HG03095 (cell line): ENCODE data around the gene INO80D.
"Not testable (repeated sequence)": the region's sequence is repeated elsewhere in the genome, so short reads cannot be mapped to it uniquely, and the experiment has no call there.

Experiments
- ATAC-seq: cut with Tn5 transposase; IDR thresholded peaks from one replicate; pipeline ENCODE4 v1.9.1; 2021; ENCODE audit warnings: moderate library complexity; ENCODE audit not compliant: unreplicated experiment

Gene INO80D

DNA sequence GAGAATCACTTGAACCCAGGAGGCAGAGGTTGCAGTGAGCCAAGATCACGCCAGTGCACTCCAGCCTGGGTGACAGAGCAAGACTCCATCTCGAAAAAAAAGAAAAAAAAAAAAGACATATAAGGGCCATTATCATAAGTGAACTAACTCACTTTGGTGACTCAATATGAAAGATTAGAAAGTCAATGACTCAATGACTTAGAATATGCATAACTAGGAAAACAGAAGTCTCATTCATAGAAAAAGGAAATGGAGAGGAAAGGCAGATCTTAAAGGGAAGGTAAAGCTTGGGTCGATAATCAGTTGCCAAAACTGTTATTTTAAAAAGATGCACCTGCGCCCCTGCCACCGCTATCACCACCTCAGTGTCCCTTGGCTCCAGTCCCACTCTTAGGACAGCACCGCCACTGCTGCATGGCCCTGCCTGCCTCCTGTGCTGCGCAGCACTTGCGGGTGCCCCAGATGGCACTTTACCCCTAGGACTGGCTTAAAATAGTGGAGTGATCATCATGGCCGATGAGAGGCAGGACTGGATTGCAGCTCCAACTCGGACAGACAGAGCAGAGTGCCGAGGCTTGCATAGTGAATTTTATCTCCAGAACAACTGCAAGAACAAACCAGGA, 54.7 kb downstream of the INO80D start:
- no peak for ATAC-seq

GRCh38 chr2:206028101-206028500, 57.9 kb downstream of the INO80D start:
- ATAC-seq, result no peak

GRCh38 chr2:206023183-206023582, 62.8 kb downstream of the INO80D start:
- ATAC-seq, result no peak

DNA sequence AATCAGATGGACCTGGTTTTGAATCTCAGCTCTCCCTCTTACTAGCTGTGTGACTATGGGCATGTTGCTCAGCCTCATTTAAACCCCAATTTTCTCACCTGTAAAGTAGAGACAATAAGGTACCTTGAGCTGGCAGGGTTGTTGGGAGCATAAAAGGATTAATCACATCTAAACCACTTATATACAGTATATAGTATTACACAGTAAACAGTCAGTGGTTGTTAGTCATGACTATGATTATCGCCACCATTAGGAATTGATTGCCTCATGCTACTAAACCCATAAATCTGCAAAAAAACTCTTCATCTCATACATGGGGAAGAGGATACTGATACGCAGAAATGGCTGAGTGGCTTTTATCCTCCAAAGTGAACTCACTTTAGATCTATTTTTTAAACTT, 65.8 kb downstream of the INO80D start:
- no peak for ATAC-seq

DNA sequence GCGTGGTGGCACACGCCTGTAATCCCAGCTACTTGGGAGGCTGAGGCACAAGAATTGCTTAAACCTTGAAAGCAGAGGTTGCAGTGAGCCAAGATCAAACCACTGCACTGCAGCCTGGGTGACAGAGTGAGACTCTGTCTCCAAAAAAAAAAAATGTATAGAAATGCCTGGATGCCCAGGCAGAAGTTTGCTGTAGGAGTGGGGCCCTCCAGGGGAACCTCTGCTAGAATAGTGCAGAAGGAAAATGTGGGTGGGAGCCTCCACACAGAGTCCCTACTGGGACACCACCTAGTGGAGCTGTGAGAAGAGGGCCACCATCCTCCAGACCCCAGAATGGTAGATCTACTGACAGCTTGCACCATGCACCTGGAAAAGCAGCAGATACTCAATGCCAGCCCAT, 70.2 kb downstream of the INO80D start:
- ATAC-seq, result not testable (repeated sequence)

GRCh38 chr2:206011795-206012194, 74.2 kb downstream of the INO80D start:
- ATAC-seq, result no peak

- no peak for ATAC-seq
These were observed 74.9 kb downstream of the INO80D start for GRCh38 chr2:206011018-206011614.

DNA sequence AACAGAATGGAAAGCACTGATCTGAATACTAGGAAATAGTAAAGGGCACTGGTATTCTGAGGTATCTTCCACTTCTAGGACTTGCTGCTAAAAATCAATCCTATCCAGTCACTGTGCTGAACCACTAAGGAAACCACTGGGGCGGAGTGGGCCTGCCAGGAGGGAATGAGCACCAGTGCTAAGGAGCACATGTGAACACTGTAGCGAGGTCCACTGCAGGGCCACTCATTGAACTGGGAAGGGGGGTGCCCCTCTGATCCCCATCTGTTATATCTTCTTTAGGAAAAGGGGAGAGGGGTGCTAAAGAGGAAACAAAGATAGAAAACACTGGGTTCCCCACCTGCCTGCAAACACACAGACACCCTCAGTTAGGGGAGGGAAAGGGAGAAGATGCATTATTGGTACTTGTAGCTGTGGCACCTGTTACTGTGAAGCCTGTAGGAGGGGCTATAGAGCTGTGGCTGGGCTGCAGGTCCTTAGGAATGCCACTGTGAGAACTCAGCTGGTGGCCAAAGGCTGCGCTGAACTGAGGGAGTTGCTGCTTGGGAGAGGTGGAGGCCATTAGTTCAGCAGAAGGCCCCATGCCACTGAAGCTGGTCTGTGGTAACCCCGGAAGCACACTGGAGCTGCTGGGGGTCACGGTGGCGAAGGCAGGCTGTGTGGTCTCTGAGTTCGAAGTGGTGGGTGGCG, 81.8 kb downstream of the INO80D start:
- ATAC-seq, result no peak

GRCh38 chr2:206002440-206002839, 83.5 kb downstream of the INO80D start:
- no peak for ATAC-seq

DNA sequence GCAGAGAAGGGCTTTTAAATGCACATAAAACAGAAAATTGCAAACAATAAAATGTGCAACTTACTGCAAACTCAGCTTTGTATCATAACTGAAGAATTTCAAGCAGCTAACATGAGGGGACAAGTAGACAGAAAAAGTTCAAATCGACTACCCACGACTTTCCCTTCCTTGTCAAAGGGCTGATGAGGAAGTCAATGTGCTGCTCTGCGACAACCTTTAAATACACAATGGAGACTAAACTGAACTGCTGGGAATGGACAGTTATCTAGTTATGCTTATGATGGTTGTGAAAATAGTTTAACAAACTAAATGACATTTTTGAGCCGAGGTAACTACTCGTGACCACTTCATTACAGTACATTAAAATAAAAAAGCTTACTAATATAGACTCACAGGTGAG, 84.1 kb downstream of the INO80D start:
- ATAC-seq, result no peak

DNA sequence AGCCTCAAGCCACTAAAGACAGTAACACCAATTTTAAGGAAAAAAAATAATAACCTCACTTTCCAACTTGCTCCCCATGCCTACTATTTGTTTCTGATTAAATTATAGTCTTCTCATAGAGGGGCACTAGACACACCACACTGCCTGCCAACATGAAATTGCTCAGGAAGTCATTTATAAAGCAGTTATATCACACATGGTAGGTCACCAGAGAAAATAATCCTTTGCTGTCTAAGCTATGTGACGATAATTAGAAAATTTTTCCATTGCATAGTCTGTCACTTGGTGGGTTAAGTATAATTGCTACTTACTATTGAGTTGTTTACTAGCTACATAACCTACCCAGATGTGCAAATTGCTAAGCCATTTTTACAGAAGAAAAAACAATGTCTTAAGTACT, 85.2 kb downstream of the INO80D start:
- ATAC-seq, result no peak

DNA sequence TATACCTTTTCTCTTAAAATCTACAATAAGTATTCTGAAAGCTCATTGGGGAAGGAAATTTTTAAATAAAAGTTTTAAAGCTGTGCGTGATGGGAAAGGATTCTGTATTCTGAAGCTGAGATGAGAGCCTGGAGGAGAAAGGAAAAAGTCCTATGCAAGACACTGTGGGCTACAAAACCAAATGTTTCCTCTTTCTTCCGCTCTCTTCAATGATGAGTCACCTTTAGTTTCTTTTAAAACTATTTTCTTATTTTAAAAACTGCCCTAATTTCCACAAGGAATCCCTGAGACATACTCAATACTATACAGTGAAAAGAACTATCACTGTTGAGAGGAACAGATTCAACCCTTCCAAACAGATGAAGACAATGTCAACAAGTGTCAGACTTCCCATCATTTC, 87.4 kb downstream of the INO80D start:
- ATAC-seq, result no peak

DNA sequence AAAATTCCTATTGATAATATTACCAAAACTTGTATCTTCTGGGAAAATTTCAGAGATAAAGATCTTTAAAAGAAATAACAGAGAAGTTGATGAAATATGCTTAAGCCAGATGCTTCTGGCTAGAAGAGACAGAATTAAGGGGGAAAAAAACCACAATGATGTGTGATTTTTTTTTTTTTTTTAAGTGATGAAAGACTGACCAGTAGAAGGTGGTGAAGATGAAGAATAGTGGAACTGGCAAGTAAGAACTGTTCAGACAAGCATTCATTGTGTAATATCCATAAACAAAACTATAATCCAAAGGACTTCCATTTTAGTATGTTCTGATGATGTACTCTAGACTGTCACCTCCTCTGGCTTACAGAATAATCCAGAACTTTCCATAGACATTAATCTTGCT, 89.8 kb downstream of the INO80D start:
- ATAC-seq, result no peak

DNA sequence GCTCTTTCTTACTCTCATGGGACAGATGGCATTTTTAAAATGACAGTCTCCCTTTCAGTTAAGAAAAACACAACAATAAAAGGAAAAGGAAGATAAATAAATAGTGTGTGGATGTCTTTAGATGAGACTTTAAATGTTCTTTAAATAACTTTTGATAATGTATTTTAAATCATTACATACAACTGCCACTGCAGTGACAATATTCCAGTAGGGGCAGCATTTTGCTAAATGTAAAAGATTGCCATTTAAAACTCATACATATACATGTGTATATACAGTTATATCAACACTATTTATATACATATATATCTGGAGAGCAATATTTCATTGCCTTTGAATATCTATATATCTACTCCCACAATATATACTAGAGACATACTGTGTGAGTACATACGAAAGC, 90.7 kb downstream of the INO80D start:
- ATAC-seq, result no peak

GRCh38 chr2:205994344-205994743, 91.6 kb downstream of the INO80D start:
- no peak for ATAC-seq

GRCh38 chr2:205990104-205990503, 95.9 kb downstream of the INO80D start:
- no peak for ATAC-seq

DNA sequence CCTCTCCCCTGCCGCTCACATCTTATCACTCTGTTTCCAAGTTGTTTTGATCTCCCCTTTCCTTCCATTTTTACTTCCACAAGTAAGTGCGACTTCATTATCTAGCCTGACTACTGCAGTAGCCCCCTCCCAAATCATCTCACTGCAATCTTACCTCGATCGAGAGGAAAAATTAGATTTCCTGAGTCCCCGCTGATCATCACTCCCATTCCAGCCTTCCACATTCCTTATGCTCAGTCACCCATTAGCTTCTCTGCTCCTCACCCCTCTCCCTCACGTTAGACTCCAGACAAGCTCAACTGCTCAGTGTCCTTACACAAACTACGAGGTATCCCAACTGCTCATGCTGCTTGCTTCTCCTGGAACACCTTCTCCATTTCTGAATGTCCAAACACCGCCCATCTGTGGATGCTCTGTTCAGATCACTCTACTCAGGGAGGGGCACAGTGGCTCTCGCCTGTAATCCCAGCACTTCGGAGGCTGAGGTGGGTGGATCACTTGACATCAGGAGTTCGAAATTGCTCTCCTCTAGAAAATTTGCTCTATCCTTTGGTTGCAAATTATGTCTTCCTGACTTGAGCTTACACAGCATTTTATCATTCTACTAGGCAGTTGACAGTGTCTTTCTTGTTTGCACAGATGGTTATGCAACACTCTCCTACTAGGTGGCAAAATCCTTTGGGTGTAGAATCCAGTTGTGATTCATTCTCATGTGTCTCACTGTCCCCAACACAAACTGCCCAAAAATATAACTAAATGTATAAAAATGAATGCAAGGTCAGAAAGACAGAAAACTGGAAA, 96.5 kb downstream of the INO80D start:
- no peak for ATAC-seq

GRCh38 chr2:205988681-205989080, 97.3 kb downstream of the INO80D start:
- not testable (repeated sequence) for ATAC-seq

DNA sequence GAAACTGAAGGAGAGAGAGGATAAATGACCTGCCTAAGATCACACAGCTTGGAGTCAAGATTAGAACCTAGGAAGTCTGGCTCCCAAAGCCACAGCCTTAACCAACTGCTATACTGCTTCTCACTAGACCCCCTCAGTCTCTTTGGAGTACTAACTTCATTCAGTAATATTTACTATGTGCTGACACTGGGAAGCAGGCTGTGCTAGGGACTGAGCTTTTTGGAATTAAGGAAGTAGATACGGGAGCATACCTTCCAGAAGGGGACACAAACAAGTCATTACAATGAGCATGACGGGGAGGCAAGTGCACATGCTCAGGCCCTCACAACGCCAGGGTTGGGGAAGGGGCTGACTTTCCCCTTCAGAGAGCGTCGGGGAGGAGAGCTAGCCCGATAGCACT, 97.7 kb downstream of the INO80D start:
- no peak for ATAC-seq

DNA sequence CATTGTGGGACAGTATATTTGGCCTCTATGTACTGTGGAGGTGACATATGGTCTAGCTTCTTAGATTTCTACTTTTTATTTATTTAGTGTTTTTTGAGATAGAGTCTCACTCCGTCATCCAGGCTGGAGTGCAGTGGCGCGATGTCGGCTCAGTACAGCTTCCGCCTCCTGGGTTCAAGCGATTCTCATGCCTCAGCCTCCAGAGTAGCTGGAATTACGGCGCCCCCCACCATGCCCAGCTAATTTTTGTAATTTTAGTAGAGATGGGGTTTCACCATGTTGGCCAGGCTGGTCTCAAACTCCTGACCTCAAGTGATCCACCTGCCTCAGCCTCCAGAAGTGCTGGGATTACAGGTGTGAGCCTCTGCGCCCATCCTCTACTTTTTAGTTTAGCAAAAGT, 99.6 kb downstream of the INO80D start:
- ATAC-seq, result not testable (repeated sequence)

DNA sequence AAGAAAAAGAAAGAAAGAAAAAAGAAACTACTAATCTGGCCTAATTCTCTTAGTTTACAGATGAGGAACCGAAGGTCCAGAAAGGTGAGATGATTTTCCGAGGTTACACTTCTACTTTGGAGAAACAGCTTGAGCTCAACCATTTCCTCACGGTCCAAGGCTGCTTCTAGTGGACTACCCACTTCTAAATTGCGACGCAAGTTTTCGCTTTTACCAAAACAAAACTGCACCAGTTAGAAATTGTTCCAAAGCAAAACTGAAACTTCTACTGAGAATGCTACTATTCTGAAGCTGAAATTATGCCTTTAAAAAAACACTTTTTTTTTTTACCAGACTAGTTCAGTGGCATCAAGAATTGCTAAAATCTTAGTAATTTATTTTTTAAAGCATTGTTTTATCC, 101.6 kb downstream of the INO80D start:
- ATAC-seq, result peak; percentile 92
